Panc1 (cell line): ENCODE results near the gene TANC1.

ENCODE experiments used
- CTCF ChIP-seq: fragments of 450-650 bp; IDR thresholded peaks from 2 replicates; pipeline ENCODE4 v1.5.1; 2017; ENCODE audit warnings: mild to moderate bottlenecking
- POLR2AphosphoS5 ChIP-seq: IDR thresholded peaks from 2 replicates; pipeline ENCODE4 v1.6.1; 2012; ENCODE audit warnings: mild to moderate bottlenecking, low read depth, low read length, moderate library complexity
- REST ChIP-seq, 2 experiments: IDR thresholded peaks; 2 replicates each; pipeline ENCODE4 v1.6.1; 2011 to 2012; ENCODE audit warnings: low read depth in 2 of 2, control low read depth in 1 of 2, low read length in 1 of 2, mild to moderate bottlenecking in 1 of 2, moderate library complexity in 1 of 2; ENCODE audit not compliant: insufficient read depth in 1 of 2

GRCh38 chr2:159096901-159097300 lies 128.5 kb downstream of the TANC1 start:
- no peak for TF ChIP-seq CTCF
- TF ChIP-seq POLR2AphosphoS5, result no peak
- TF ChIP-seq REST (IDR thresholded peaks at IDR 0.05; ENCODE audit: insufficient read depth in 1 of 2, low read depth in 2 of 2, low read length in 1 of 2), result no peak
